Left lung (tissue), 10 donors: ENCODE data around the gene USP6. TPM values are rescaled to one million over a fixed set of nuclear protein-coding genes. Genes with fewer than 3 reads are reported as not detected.
"Not testable (repeated sequence)": the region's sequence is repeated elsewhere in the genome, so short reads cannot be mapped to it uniquely, and the experiment has no call there.

Source experiments
- ATAC-seq: fragments of 200-7000 bp; cut with Tn5 transposase; one replicate; pipeline ENCODE4 v1.9.1; 2020; ENCODE audit warnings: moderate library complexity
- DNase-seq, 4 donors: peaks; one replicate each; pipeline ENCODE4 v3.0.0-alpha.2; 2013 to 2020
- H3K27ac ChIP-seq, 2 donors: fragments of 200-600 bp; sonication (generic) in 1 of 2; one replicate each; pipeline versions ENCODE4 v1.5.0 to v1.8.0; 2020 to 2021
- H3K27me3 ChIP-seq, 2 donors: fragments of 200-600 bp; sonication (generic) in 1 of 2; one replicate each; pipeline versions ENCODE4 v1.5.0 to v1.8.0; 2020 to 2021
- H3K36me3 ChIP-seq, 2 donors: fragments of 200-600 bp; sonication (generic) in 1 of 2; one replicate each; pipeline versions ENCODE4 v1.5.0 to v1.8.0; 2020 to 2021
- H3K4me1 ChIP-seq, 2 donors: fragments of 200-600 bp; one replicate each; pipeline ENCODE4 v1.8.0; 2021
- H3K4me3 ChIP-seq, 2 donors: fragments of 200-600 bp; sonication (generic) in 1 of 2; one replicate each; pipeline versions ENCODE4 v1.5.0 to v1.8.0; 2020 to 2021; ENCODE audit warnings: mild to moderate bottlenecking in 1 of 2
- H3K9me3 ChIP-seq, 2 donors: fragments of 200-600 bp; sonication (generic) in 1 of 2; one replicate each; pipeline versions ENCODE4 v1.5.0 to v1.8.0; 2020 to 2021
- intact Hi-C, 2 donors: fragments of 100-400 bp; cut with DNase I; formaldehyde crosslinking; loops; one replicate each; pipeline versions ENCODE4 v1.11.2 to v1.14.2; 2022
- polyA plus RNA-seq, 6 donors: library from polyadenylated mRNA; unstranded; fragments of 120-200 nt; gene quantifications; one replicate each; pipeline ENCODE4 v1.2.1, GENCODE V29; 2013; ENCODE audit not compliant: insufficient read length in 6 of 6
- total RNA-seq, 2 donors: library from RNA; stranded (reverse); fragmentation: NEBNext Ultra II Directional; extraction: Animal tissue kit (Norgen Biotek cat#: 25700); gene quantifications; one replicate each; pipeline ENCODE4 v1.2.1, GENCODE V29; 2021
- TF ChIP-seq, protein P1 (sequence below), 2 donors: fragments of 200-600 bp; sonication (generic) in 1 of 2; IDR thresholded peaks; one replicate each; pipeline versions ENCODE4 v1.5.0 to v1.8.0; 2021; ENCODE audit warnings: antibody characterized with exemption in 2 of 2
- donor health status: DM: no; HTN: yes; CAD: no.
- donor health status: DM: no; HTN: no; CAD: no.

Gene USP6
- total and polyA plus RNA-seq, 8 donors: 0.15 to 16.5 (median 5.8) TPM

GRCh38 chr17:5127910-5128309 is 12.1 kb downstream of the USP6 start:
- H3K36me3 ChIP-seq: no peaks in the 10 kb centered on the region
- no peak overlapping the region for H3K4me3 ChIP-seq
- H3K27me3 ChIP-seq: peaks cover 7 to 33% of the 10 kb centered on the region in 2 donors
- no peak overlapping the region for H3K27ac ChIP-seq
- ATAC-seq (no peak), DNase-seq (no peak)
- TF ChIP-seq, protein P1, sequence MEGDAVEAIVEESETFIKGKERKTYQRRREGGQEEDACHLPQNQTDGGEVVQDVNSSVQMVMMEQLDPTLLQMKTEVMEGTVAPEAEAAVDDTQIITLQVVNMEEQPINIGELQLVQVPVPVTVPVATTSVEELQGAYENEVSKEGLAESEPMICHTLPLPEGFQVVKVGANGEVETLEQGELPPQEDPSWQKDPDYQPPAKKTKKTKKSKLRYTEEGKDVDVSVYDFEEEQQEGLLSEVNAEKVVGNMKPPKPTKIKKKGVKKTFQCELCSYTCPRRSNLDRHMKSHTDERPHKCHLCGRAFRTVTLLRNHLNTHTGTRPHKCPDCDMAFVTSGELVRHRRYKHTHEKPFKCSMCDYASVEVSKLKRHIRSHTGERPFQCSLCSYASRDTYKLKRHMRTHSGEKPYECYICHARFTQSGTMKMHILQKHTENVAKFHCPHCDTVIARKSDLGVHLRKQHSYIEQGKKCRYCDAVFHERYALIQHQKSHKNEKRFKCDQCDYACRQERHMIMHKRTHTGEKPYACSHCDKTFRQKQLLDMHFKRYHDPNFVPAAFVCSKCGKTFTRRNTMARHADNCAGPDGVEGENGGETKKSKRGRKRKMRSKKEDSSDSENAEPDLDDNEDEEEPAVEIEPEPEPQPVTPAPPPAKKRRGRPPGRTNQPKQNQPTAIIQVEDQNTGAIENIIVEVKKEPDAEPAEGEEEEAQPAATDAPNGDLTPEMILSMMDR (IDR thresholded peaks at IDR 0.05): no peak
- peaks cover 0 to 3% of the 10 kb centered on the region in 2 donors for H3K4me1 ChIP-seq
- intact Hi-C loops: no loop called here
- no peaks in the 10 kb centered on the region for H3K9me3 ChIP-seq

GRCh38 chr17:5128387-5128786 is 12.6 kb downstream of the USP6 start:
- ATAC-seq, intact Hi-C loops, DNase-seq: not testable (repeated sequence)

DNA sequence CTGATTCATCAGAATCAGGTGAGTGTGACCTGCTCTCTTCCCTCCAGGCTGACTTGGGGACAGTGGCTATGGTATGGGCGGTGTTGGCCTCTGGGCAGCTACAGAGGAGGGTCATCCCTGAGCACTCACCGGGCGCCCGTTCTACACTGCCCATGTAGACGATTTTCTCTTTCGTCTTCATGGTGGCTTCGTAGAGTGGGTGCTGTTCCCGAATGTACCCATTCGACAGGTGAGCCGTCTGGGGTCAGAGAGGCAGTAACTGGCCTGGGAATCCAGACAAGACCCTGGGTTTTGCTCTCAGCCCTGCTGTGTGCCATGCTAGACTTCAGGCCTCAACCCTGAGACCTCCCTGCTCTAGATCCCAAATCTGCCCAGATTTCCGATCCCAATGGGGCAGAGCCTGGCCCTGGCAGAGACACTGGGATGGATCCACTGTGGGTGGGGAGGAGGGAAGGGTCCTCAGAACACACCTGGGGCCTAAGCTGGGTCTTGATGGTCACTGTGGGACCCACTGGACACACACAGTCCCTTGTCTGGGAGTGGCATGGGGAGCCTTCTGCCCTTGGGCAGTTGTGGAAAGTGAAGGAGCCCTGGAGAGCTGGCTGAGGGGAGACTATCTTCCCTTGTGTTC is 13.2 kb downstream of the USP6 start:
- intact Hi-C loops: no loop called here
- Histone ChIP-seq H3K36me3 (no peaks in the 10 kb centered on the region), H3K27ac (no peak overlapping the region), H3K27me3 (peaks cover 0 to 22% of the 10 kb centered on the region in 2 donors), H3K4me1 (no peaks in the 10 kb centered on the region), H3K9me3 (no peaks in the 10 kb centered on the region), H3K4me3 (no peak overlapping the region)
- DNase-seq (no peak), ATAC-seq (no peak)
- TF ChIP-seq, protein P1 (IDR thresholded peaks at IDR 0.05): no peak

More at GRCh38 chr17:5128387-5128786, 12.6 kb downstream of the USP6 start:
- not testable (repeated sequence) for H3K27ac ChIP-seq, H3K9me3 ChIP-seq, H3K4me1 ChIP-seq, H3K36me3 ChIP-seq, H3K4me3 ChIP-seq
- H3K27me3 ChIP-seq: peaks cover 2 to 28% of the 10 kb centered on the region in 2 donors

GRCh38 chr17:5129770-5130169 is 13.9 kb downstream of the USP6 start:
- H3K27ac ChIP-seq, H3K4me3 ChIP-seq, DNase-seq, H3K4me1 ChIP-seq, H3K36me3 ChIP-seq, H3K9me3 ChIP-seq, ATAC-seq, intact Hi-C loops: not testable (repeated sequence)
- peaks cover 0 to 15% of the 10 kb centered on the region in 2 donors for H3K27me3 ChIP-seq

- H3K9me3 ChIP-seq, DNase-seq, H3K36me3 ChIP-seq, H3K4me3 ChIP-seq, H3K4me1 ChIP-seq, H3K27ac ChIP-seq, ATAC-seq, intact Hi-C loops: not testable (repeated sequence)
- H3K27me3 ChIP-seq: peaks cover 0 to 11% of the 10 kb centered on the region in 2 donors
Observed at GRCh38 chr17:5130261-5130660, 14.4 kb downstream of the USP6 start.

- not testable (repeated sequence) for DNase-seq
Observed at GRCh38 chr17:5130687-5131086, 14.9 kb downstream of the USP6 start.

DNA sequence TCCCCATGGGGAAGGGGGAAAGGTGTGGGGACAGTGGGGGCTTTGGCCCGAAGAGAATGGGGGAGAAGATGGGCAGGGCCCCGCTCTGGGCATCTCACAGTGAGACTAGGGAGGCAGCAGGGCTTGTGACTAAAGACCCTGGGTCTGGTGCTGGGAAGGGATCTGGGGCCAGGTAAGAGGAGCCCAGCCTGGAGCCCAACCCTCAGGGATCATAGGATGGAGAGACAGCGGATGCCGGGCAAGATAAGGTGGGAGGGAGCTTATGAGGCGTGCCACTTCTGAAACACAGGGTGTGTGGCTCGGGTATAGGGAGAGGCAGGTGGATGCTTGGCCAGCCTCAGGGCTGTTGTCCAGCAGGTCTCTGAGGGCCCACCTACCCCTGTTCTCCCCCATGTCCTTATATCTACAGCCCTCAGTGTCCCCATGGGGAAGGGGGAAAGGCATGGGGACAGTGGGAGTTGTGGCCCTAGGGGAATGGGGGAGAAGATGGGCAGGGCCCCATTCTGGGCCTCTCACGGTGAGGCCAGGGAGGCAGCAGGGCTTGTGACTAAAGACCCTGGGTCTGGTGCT is 15.4 kb downstream of the USP6 start:
- Histone ChIP-seq H3K4me1 (no peaks in the 10 kb centered on the region), H3K27ac (no peak overlapping the region), H3K4me3 (no peak overlapping the region), H3K9me3 (no peaks in the 10 kb centered on the region), H3K27me3 (peaks cover 0 to 11% of the 10 kb centered on the region in 2 donors), H3K36me3 (no peaks in the 10 kb centered on the region)
- ATAC-seq (no peak), DNase-seq (no peak)
- intact Hi-C loops: no loop called here
- TF ChIP-seq, protein P1 (IDR thresholded peaks at IDR 0.05): no peak

More at GRCh38 chr17:5130687-5131086, 14.9 kb downstream of the USP6 start:
- H3K27ac ChIP-seq, intact Hi-C loops, H3K4me1 ChIP-seq, H3K36me3 ChIP-seq, H3K9me3 ChIP-seq, H3K4me3 ChIP-seq, ATAC-seq: not testable (repeated sequence)
- H3K27me3 ChIP-seq: peaks cover 0 to 11% of the 10 kb centered on the region in 2 donors

DNA sequence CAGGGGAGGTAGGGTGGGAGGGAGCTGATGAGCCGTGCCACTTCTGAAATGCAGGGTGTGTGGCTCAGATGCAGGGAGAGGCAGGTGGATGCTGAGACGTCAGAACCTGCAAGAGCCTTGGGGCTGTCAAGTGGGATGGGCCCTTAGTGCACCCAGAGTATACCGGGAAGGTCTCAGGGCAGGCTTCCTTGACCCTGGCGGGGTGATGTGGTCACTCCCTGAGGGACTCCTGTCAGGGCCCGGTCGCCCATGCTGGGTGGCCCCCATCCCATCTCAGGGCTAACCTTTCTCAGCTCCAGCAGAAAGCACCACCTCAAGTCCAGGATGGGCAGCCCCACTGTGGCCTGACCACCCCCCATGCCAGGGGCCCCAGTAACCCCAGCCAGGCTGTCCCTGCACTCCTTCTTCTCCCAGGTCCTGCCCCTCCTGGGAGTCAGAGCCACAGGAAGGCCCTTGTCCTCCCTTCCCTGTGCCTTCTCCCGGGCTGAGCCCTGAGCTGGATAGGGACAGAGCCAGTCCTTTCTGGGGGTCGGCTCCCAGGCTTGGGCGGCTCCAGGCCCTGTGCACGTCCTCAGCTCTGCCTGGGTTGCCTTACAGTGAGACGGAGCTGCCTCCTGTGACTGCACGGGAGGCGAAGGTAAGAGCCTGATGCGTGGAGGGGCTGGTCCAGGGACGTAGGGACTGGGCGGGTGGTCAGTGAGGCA is 16.1 kb downstream of the USP6 start:
- H3K4me3 ChIP-seq, H3K27ac ChIP-seq, H3K9me3 ChIP-seq, intact Hi-C loops, H3K36me3 ChIP-seq, ATAC-seq, DNase-seq, H3K4me1 ChIP-seq, H3K27me3 ChIP-seq: not testable (repeated sequence)

GRCh38 chr17:5132503-5133225 is 16.8 kb downstream of the USP6 start:
- ATAC-seq: not testable (repeated sequence)

More at GRCh38 chr17:5132503-5133225, 16.8 kb downstream of the USP6 start:
- H3K36me3 ChIP-seq, H3K4me1 ChIP-seq, H3K4me3 ChIP-seq, H3K27ac ChIP-seq, H3K9me3 ChIP-seq, intact Hi-C loops, DNase-seq, H3K27me3 ChIP-seq: not testable (repeated sequence)
